ENCODE measurements around the gene ZNF132.

The ZNF132 gene

DNA sequence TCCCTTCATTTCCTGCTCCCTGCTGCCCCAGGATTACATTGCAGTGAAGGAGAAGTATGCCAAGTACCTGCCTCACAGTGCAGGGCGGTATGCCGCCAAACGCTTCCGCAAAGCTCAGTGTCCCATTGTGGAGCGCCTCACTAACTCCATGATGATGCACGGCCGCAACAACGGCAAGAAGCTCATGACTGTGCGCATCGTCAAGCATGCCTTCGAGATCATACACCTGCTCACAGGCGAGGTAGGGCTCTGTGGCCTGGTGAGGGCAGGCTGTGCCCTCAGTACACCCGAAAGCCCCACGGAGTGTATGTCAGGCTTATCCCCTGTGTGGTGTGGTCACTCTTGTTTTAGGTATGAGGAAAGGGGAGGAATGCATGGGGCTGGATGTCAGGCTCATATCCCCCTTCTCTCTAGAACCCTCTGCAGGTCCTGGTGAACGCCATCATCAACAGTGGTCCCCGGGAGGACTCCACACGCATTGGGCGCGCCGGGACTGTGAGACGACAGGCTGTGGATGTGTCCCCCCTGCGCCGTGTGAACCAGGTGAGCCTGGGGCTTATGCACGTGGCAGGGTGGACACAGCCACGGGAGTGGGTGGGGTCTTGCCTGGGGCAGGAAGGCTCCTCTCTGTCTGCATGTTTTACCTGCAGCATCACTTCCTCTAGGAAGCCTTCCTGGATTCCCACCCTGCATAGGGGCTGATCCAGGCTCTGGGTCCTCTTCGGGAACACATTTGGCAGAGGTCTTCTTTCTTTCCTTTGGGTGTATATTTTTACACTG lies 46.8 kb downstream of the ZNF132 start:
- DNase-seq = no peak

- DNase-seq = no peak
Measured at GRCh38 chr19:58388175-58388526, 51.8 kb downstream of the ZNF132 start.

- DNase-seq = no peak
Measured at GRCh38 chr19:58387338-58388174, 52.4 kb downstream of the ZNF132 start.

GRCh38 chr19:58386576-58387337 lies 53.2 kb downstream of the ZNF132 start, which contains the start of gene RPS5:
TSS of gene RPS5 (plus strand) at chr19:58387269. CDS start at chr19:58388138, 869 bp downstream.
- peak; percentile 68 to 98 (median 94) for DNase-seq

GRCh38 chr19:58385891-58386575 lies 53.9 kb downstream of the ZNF132 start:
- DNase-seq = no peak

DNA sequence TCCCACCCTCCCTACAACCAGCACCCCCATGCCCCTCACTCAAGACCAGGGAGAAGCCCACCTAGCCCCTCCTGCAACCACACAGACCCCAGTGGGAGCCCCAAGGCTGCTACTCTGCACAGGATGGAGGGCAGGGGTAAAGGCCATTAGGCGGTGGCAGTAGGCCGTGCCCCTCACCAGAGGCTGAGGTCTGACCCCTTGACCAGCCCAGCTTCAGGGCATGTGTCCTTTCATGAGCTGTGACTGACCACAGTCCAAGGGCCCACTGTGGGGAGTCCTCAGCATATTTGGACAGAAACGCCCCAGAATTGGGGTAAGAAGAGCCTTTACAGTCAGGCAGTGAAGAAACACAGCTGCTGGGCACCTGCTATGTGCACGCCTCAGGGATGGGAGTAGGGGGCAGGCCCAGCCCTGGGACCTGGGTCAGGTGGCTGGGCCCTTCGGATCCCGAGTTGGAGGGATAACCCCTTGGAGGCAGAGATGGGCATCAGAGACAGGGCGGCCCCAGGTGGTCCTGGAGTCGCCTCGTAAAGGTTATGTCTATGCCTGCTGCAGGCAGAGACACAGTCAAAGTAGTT lies 54.6 kb downstream of the ZNF132 start:
- DNase-seq = no peak

DNA sequence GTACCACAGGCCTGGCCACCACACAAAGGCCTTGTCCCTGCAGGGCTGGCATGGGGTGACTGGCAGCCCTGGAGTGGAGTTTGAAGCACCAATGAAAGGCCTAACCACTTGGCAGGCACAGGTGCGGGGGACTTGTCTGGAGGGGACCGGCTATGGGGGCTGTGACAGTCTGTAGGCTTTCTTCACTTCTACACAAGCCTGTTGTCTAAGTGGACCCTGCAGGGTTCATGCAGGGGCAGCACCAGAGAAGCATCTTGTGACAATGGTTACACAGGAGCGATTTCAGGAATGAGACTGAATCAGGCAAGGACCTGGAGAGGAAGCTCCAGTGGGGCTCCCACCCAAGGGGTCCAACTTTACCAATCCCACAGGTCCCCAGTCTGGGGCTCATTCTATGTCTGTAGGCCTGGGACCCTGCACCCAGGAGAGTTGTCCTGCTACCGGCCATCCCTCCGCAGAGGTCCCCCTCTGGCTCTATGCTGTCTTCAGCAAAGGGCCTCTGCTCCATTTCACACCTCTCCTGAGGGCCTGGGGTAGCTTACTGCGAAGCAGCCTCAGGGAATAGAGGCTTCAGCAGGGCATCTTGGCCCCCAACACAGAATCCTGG lies 56.9 kb downstream of the ZNF132 start:
- DNase-seq = no peak
